Neural crest cell (in vitro differentiated cells): ENCODE results near the gene PTCHD4. TPM values are rescaled to one million over a fixed set of nuclear protein-coding genes. Genes with fewer than 3 reads are reported as not detected.

ENCODE experiments used
- DNase-seq: peaks from one replicate; pipeline ENCODE4 v3.0.0; 2021; ENCODE audit warnings: low read depth, mixed read lengths, low spot score
- H3K27ac Mint-ChIP-seq: one replicate; pipeline ENCODE4 v1.8.0; 2021; ENCODE audit warnings: mild to moderate bottlenecking, mixed read lengths; ENCODE audit not compliant: unreplicated experiment
- H3K27me3 Mint-ChIP-seq: 2 replicates; pipeline ENCODE4 v1.8.0; 2021; ENCODE audit warnings: low read depth, mild to moderate bottlenecking, mixed read lengths
- H3K36me3 Mint-ChIP-seq: 2 replicates; pipeline ENCODE4 v1.8.0; 2021; ENCODE audit warnings: low read depth, mild to moderate bottlenecking, mixed read lengths
- H3K4me1 Mint-ChIP-seq: 2 replicates; pipeline ENCODE4 v1.8.0; 2021; ENCODE audit warnings: mixed read lengths
- H3K4me3 Mint-ChIP-seq: one replicate; pipeline ENCODE4 v1.8.0; 2021; ENCODE audit warnings: mild to moderate bottlenecking, mixed read lengths
- H3K9me3 Mint-ChIP-seq: 2 replicates; pipeline ENCODE4 v1.8.0; 2021; ENCODE audit warnings: mixed read lengths
- CTCF ChIP-seq: fragments of 200-600 bp; sonication (generic); conservative IDR thresholded peaks from 2 replicates; pipeline ENCODE4 v1.5.0; 2021; ENCODE audit warnings: antibody characterized with exemption, mild to moderate bottlenecking
- total RNA-seq: library from RNA; stranded (reverse); gene quantifications from 2 replicates; pipeline ENCODE4 v1.2.1, GENCODE V29; 2021

Gene PTCHD4
- total RNA-seq, 1 donor from 2014 or later: 1.4 TPM

DNA sequence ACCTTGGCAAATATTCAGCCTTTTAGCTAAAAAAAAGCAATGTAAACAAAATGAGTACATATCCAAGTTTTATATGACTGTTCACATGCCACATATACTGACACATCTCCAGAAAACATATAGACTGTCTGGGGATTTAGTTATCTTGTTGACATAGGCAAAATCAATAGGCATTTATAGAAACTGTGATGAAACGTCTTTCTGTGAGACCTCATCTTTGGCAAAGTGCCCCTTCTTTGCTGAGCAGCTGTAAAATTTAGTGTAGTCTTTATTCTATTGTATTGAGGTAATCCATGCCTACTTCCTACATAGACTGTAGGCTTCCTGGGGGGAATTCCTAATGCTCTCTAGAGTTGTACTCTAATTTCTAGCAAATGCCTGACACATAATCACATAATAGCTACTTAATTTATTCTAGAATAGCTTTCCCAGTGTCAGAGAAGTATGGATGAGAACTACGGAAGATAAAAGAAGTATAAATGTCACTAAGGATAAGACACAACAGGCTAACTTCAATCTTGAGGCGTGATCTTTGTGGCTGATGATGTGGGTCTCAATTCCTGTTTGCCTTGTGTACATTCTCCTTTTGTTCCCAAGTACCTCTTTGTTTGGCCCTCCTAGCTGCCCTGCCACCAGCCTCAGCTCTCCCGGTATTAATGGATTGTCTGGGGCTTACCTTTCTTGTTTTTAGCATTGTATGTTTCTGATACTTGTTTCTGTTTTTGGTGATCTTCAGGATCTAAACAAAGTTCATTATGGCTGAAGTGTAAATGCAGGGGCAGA is 30.6 kb downstream of the PTCHD4 start:
- H3K27ac Mint-ChIP-seq: no peak overlapping the region
- no peak for TF ChIP-seq CTCF
- H3K4me3 Mint-ChIP-seq: no peak overlapping the region
- no peaks in the 10 kb centered on the region for H3K36me3 Mint-ChIP-seq
- no peak for DNase-seq
- no peaks in the 10 kb centered on the region for H3K27me3 Mint-ChIP-seq
- H3K9me3 Mint-ChIP-seq: peaks cover 5% of the 10 kb centered on the region
- peaks cover 5% of the 10 kb centered on the region for H3K4me1 Mint-ChIP-seq

DNA sequence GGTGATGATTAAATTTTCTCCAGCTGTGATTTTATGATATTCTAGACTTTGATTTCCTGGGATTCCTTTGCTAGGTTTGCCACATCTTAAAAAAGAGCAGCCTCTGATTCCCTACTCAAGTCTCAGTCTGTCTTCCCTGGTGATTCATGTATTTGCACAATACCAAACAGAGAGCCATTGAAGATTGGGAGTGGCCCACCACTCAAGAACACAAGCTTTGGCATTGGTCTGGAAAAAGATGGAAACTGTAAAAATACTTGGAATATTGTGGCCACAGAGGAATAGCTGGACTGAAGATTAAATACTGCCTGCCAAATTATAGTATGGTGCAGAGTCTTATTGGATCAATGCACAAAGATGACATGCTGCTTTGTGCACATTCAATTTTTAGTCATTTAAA is 32.9 kb downstream of the PTCHD4 start:
- no peak for DNase-seq
- Mint-ChIP-seq H3K27me3 (no peaks in the 10 kb centered on the region), H3K27ac (no peak overlapping the region), H3K9me3 (peaks cover 5% of the 10 kb centered on the region), H3K4me3 (no peak overlapping the region), H3K36me3 (no peaks in the 10 kb centered on the region), H3K4me1 (peaks cover 5% of the 10 kb centered on the region)
- TF ChIP-seq CTCF: no peak

DNA sequence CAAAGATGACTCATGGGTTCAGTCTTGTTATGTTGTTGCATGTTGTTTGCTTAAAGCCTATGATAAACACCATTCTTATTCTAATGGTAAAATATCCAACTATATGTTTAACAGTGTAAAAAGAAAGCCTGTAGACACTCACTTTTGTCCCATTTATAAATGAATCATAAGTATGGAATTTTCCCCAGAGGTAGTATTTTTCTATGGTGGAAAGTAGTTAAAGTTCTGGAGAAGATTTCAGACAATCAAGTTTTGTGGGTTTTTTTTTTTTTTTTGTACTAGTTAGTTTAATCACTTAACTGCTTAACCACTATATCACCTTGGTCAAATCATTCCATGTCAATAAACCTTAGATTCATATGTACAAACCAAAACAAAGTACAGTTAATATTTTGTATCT is 35.8 kb downstream of the PTCHD4 start:
- H3K4me1 Mint-ChIP-seq: no peaks in the 10 kb centered on the region
- H3K27ac Mint-ChIP-seq: no peak overlapping the region
- H3K27me3 Mint-ChIP-seq: peaks cover 15% of the 10 kb centered on the region
- H3K36me3 Mint-ChIP-seq: no peaks in the 10 kb centered on the region
- TF ChIP-seq CTCF: no peak
- DNase-seq: no peak
- H3K4me3 Mint-ChIP-seq: no peak overlapping the region
- H3K9me3 Mint-ChIP-seq: peaks cover 5% of the 10 kb centered on the region

GRCh38 chr6:48073976-48074767 is 36.8 kb downstream of the PTCHD4 start:
- no peak overlapping the region for H3K4me3 Mint-ChIP-seq
- H3K27ac Mint-ChIP-seq: no peak overlapping the region
- no peaks in the 10 kb centered on the region for H3K36me3 Mint-ChIP-seq
- H3K4me1 Mint-ChIP-seq: peaks cover 5% of the 10 kb centered on the region
- peaks cover 25% of the 10 kb centered on the region for H3K27me3 Mint-ChIP-seq
- peaks cover 5% of the 10 kb centered on the region for H3K9me3 Mint-ChIP-seq
- TF ChIP-seq CTCF: no peak
- no peak for DNase-seq

GRCh38 chr6:48071833-48072232 is 39.2 kb downstream of the PTCHD4 start:
- Mint-ChIP-seq H3K9me3 (no peaks in the 10 kb centered on the region), H3K36me3 (no peaks in the 10 kb centered on the region), H3K4me3 (no peak overlapping the region), H3K27me3 (peaks cover 45% of the 10 kb centered on the region), H3K27ac (no peak overlapping the region), H3K4me1 (peaks cover 10% of the 10 kb centered on the region)
- no peak for TF ChIP-seq CTCF
- DNase-seq: no peak
